Peyer's patch (tissue), 4 donors: ENCODE results near the gene B3GAT3.

Experiments used
- POLR2A ChIP-seq, 2 donors: fragments of 450-650 bp; IDR thresholded peaks; one replicate each; pipeline ENCODE4 v1.5.1; 2017; ENCODE audit warnings: antibody characterized with exemption in 2 of 2, mild to moderate bottlenecking in 2 of 2, moderate library complexity in 2 of 2
- TF ChIP-seq, protein P1 (sequence below), 6 experiments: fragments of 450-650 bp in 4 of 6; fragments of 200-600 bp in 2 of 6; sonication (generic) in 1 of 6; IDR thresholded peaks; one replicate each; pipeline ENCODE4 v1.5.1; 2017 to 2019; ENCODE audit warnings: antibody characterized with exemption in 6 of 6, mild to moderate bottlenecking in 3 of 6, moderate library complexity in 1 of 6

GRCh38 chr11:62648185-62648966 is 26.6 kb upstream of the B3GAT3 start:
- TF ChIP-seq, protein P1, sequence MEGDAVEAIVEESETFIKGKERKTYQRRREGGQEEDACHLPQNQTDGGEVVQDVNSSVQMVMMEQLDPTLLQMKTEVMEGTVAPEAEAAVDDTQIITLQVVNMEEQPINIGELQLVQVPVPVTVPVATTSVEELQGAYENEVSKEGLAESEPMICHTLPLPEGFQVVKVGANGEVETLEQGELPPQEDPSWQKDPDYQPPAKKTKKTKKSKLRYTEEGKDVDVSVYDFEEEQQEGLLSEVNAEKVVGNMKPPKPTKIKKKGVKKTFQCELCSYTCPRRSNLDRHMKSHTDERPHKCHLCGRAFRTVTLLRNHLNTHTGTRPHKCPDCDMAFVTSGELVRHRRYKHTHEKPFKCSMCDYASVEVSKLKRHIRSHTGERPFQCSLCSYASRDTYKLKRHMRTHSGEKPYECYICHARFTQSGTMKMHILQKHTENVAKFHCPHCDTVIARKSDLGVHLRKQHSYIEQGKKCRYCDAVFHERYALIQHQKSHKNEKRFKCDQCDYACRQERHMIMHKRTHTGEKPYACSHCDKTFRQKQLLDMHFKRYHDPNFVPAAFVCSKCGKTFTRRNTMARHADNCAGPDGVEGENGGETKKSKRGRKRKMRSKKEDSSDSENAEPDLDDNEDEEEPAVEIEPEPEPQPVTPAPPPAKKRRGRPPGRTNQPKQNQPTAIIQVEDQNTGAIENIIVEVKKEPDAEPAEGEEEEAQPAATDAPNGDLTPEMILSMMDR (IDR thresholded peaks at IDR 0.05): no peak
- no peak for TF ChIP-seq POLR2A (IDR thresholded peaks at IDR 0.05)
